Fibroblast of skin of right quadriceps (primary cell): Measurements from ENCODE around the gene GPR78.
A peak's percentile ranks its signal among the peaks of the same experiment; 100 is the strongest.

Experiments
- DNase-seq: peaks from one replicate; pipeline ENCODE4 v3.0.0-alpha.2; 2013

GPR78 gene

DNA sequence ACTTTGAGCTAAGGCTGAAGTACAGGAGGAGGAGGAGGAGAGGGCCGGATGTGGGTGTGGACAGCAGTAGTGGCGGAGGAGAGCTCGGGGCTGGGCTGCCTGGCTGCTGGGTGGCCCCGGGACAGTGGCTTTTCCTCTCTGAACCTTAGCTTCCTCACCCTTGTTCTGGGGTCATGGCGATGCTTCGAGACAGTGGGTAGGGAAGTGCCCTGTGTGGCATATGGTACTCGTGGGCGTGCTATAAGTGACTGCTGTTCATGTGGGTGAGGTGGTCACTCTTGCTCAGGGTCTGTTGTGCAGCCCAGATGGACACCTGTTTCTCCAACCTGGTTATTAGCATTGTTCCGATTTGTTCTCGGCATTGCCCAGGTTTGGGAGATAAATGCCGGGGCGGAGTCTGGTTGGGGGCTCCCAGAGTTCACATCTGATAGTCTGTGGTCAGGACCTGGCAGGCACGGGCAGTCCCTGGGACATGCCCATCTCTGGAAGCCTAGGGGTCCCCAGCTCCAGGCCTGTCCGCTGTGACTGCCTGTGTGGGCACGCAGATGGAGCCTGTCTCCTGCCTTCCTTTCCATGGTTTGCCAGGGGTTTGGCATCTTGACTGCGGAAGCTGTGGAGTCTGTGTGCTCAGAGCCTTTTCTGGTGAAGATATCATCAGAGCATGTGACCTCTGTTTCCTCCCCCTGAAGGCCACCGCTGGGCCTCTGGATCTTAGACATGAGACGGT, 7.4 kb downstream of the GPR78 start:
- no peak for DNase-seq

GRCh38 chr4:8588196-8588470, 7.9 kb downstream of the GPR78 start:
- DNase-seq: no peak

DNA sequence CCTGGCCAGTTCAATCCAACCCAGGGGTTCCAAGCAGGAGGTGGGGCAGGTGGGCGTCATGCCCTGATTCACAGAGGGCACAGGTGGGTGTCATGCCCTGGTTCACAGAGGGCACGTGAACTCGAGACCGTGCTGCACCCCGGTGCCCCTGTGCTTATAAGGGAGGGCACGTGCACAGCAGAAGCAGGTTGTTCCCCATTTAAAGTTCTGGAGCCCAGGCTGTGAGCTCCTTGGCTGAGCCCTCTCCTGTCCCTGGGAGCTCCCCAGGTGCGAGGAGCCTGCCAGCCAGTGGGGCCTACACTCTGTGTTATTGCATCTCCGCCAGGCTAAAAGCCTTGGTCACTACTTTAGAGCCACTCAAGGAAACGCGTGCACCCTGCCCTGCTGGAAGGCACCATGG, 9.1 kb downstream of the GPR78 start:
- DNase-seq: no peak

DNA sequence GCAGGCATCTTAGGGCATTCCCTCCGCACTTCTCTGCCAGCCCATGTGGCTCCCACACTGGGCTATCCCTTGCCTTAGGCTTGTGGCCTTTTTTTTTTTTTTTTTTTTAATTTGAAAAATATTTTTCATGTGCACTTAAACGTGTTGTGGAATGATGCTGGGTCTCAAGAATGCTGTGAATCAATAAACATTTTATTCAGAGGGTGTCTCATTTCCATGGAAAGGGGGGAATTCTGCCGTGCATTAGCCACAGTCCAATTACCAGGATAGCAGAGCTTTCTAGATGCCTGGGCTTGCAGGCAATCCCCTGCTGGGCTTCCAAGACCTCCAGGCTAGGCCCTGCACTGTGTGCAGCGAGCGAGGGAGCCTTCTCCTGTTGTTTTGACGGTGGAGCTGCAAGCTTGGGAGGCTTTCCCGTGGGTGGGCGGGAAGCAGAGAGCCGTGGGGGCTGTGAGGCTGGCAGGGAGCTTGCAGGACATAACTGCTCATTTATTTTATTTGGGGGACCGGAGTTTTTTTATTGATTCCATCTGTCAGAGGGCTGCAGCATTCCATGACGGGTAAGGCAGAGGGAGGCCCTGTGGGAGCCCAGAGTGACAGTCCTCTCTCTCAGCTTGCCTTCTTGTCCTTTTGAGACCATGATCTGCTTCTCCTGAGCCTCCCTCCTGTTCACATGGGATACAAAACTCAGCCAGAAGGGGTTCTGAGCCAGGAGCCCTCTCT, 9.8 kb downstream of the GPR78 start:
- peak; percentile 86 for DNase-seq

GRCh38 chr4:8590546-8590880, 10.3 kb downstream of the GPR78 start:
- no peak for DNase-seq

GRCh38 chr4:8591114-8591513, 10.9 kb downstream of the GPR78 start:
- DNase-seq: no peak

- no peak for DNase-seq
Measured at GRCh38 chr4:8591626-8592365, 11.6 kb downstream of the GPR78 start.

- peak; percentile 38 for DNase-seq
Measured at GRCh38 chr4:8592366-8593263, 12.4 kb downstream of the GPR78 start, which contains the start of gene CPZ. TSS of gene CPZ (plus strand) at chr4:8592765. CDS start at chr4:8592834, 69 bp downstream.

- no peak for DNase-seq
Measured at GRCh38 chr4:8593264-8594096, 13.3 kb downstream of the GPR78 start.

GRCh38 chr4:8594097-8595038, 14.2 kb downstream of the GPR78 start:
- DNase-seq: peak; percentile 56

DNA sequence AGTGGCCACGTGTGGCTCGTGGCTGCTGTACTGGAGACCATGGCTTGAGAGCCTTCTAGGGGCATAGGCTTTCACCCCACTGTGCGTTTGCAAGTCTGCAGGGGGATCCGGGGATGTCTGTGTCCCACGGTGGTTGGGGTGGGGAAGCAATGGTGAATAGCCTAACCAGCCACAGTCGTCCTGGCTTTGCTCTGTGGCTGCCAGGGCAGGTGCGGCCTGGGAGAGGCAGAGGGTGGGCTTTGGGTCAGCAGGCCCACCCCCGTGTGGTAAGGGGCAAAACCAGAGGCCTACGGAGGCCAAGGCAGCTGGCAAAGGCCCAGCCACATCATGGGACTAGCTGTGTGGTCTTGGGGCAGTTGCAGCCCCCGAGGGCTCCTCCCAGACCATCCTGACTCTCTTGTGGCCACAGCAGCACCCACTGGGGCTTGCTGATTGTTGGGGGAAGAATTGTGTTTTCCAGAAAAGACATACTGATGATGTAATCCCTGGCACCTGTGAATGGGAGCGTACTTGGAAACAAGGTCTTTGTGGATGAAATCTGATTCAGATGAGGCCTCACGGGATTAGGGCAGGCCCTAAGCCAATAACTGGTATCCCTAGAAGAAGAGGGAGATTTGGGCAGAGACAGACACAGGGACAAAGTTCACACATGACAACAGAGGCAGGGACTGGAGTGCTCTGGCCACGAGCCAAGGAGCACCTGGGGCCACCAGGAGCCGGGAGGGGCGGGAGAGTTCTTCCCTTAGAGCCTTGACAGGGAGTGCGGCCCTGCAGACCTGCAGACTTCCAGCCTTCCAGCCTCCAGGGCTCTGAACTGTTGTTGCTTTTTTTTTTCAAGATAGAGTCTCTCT, 15.3 kb downstream of the GPR78 start:
- DNase-seq: no peak

GRCh38 chr4:8596891-8597290, 16.7 kb downstream of the GPR78 start:
- no peak for DNase-seq

GRCh38 chr4:8597319-8597718, 17.1 kb downstream of the GPR78 start:
- DNase-seq: no peak

DNA sequence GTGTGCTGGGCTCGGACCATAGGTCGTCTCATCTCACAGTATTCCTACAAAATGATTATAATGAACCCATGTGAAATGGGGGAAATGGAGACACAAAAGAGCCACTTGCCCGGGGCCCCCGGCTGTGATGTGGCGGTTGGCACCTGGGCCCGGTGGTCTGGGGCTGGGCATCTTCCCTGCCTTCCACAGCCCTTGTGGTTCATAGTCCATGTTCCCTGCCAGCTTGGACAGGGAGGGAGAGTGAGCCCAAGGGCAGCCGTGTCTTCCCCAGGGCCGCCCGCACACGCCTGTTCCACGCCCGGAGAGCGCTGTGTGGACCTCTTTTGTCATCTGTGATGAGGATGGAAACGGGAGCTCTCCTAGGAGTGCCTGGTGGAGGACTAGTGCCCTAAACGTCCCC, 17.6 kb downstream of the GPR78 start:
- no peak for DNase-seq

GRCh38 chr4:8598391-8599090, 18.3 kb downstream of the GPR78 start:
- no peak for DNase-seq

- no peak for DNase-seq
Measured at GRCh38 chr4:8599091-8599460, 18.9 kb downstream of the GPR78 start.

- DNase-seq: peak; percentile 71
Measured at GRCh38 chr4:8599657-8600056, 19.5 kb downstream of the GPR78 start.

DNA sequence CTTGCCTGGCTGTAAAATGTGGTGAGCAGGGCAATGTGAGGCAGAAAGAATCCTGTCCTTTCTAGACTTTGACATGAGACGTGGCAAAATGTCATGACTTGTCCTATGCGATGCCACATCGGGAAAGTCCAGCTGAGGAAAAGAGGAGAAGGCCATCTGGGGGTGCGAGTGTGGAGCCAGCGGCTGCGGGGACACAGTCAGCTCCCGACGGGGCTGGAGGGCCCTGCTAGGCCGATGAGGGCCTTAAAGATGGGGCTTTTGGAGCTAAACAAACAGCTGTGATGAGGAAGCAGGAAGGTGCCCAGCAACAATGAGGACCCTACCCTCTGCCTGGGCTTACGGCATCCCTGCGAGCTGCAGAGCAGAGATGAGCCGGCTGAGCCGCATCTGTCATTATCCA, 20.1 kb downstream of the GPR78 start:
- no peak for DNase-seq

DNA sequence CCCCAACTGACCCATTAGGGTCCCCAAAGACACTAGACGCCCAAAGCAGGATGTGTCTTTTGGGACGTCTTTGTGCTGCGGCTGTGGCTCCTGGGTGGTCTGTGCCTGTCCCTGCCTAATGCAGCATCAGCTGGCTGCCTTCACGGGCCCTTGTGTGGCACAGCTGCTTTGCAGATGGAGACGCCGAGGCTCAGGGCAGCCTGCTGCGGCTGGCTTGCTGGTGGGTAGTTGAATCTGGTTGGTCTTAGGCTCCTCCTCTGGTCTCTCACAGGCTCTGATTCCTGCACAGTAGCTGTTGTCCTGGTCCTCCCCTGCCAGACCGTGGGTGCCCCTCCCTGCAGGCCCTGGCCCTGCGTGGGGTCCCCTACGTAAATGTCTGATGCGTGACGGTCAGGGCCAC, 20.5 kb downstream of the GPR78 start:
- DNase-seq: no peak
